ENCODE data around the gene MYBPC3. TPM values are rescaled to one million over a fixed set of nuclear protein-coding genes. Genes with fewer than 3 reads are reported as not detected.

Gene MYBPC3
- total RNA-seq, 4 donors from 2014 or later = 0.21 to 0.57 TPM; not detected in 2

DNA sequence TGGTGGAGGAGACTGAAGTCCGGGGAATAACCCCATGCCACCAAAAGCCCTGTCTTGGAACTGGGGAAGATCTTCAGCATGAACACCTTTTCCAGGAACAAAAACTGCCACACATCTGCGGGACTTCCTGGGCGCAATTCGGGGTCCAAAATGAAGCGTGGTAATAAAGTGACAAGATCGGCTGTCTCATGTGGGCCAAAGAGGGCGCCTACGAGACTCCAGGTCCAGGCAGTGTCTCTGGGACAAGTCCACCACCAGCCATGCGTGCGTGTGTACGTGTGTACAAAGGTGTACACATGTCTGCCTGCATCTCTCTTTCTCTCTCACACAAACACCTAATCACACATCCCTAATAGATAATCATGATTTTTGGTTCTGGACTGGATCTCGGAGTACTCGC, 8.9 kb upstream of the MYBPC3 start:
- WGBS = 84% methylated on average over 13 of the region's 13 CpGs
- no peaks in the 10 kb centered on the region for H3K9me3 ChIP-seq
- H3K36me3 ChIP-seq = no peaks in the 10 kb centered on the region
- no peak overlapping the region for H3K4me3 ChIP-seq
- DNase-seq (ENCODE audit: low spot score in 2 of 2) = no peak
- H3K4me1 ChIP-seq = peaks cover 2% of the 10 kb centered on the region
- H3K27ac ChIP-seq = no peak overlapping the region
- TF ChIP-seq EP300 (IDR thresholded peaks at IDR 0.05) (no peak), POLR2AphosphoS5 (IDR thresholded peaks at IDR 0.05) (no peak), POLR2A (IDR thresholded peaks at IDR 0.05) (no peak)
- TF ChIP-seq, protein P1, sequence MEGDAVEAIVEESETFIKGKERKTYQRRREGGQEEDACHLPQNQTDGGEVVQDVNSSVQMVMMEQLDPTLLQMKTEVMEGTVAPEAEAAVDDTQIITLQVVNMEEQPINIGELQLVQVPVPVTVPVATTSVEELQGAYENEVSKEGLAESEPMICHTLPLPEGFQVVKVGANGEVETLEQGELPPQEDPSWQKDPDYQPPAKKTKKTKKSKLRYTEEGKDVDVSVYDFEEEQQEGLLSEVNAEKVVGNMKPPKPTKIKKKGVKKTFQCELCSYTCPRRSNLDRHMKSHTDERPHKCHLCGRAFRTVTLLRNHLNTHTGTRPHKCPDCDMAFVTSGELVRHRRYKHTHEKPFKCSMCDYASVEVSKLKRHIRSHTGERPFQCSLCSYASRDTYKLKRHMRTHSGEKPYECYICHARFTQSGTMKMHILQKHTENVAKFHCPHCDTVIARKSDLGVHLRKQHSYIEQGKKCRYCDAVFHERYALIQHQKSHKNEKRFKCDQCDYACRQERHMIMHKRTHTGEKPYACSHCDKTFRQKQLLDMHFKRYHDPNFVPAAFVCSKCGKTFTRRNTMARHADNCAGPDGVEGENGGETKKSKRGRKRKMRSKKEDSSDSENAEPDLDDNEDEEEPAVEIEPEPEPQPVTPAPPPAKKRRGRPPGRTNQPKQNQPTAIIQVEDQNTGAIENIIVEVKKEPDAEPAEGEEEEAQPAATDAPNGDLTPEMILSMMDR (IDR thresholded peaks at IDR 0.05) = no peak
- no peaks in the 10 kb centered on the region for H3K27me3 ChIP-seq

DNA sequence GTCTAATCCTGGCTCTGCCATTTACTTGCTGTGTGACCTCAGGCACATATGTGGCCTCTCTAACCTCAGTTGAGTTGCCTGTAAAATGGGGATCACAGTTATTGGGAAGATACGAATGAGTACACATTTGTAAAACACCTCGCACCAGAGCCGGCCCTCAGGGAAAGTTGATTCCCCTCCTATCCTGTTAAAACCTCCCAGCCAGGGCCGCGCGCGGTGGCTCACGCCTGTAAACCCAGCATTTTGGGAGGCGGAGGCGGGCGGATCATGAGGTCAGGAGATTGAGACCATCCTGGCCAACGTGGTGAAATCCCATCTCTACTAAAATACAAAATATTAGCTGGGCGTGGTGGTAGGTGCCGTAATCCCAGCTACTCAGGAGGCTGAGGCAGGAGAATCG, 7.8 kb upstream of the MYBPC3 start:
- no peaks in the 10 kb centered on the region for H3K27me3 ChIP-seq
- H3K36me3 ChIP-seq = no peaks in the 10 kb centered on the region
- TF ChIP-seq POLR2AphosphoS5 (IDR thresholded peaks at IDR 0.05) = no peak
- TF ChIP-seq EP300 (IDR thresholded peaks at IDR 0.05) = no peak
- TF ChIP-seq, protein P1 (IDR thresholded peaks at IDR 0.05) = no peak
- no peak for TF ChIP-seq POLR2A (IDR thresholded peaks at IDR 0.05)
- no peaks in the 10 kb centered on the region for H3K9me3 ChIP-seq
- H3K4me1 ChIP-seq = peaks cover 6% of the 10 kb centered on the region
- no peak for DNase-seq (ENCODE audit: low spot score in 2 of 2)
- no peak overlapping the region for H3K27ac ChIP-seq
- WGBS = 94% methylated on average over 15 of the region's 15 CpGs
- H3K4me3 ChIP-seq = no peak overlapping the region

DNA sequence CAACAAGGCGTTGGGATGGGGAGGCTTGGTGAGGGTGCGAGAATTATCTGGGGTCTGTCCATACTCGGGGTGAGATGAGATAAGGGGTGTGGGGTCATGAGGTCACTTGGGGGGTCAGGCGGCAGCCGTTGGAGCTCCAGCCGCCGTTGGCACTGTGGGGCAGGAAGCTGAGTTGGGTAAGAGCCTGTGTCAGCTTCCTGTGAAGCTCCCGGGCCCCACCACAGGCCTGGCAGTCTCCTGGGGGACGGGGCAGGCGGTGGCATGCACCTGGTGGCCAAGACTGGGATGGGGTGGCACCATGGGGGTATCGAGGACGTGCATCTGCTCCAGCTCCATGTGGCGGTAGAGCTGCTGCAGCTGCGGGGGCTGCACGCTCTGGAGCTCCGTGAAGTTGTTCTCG, 7.1 kb upstream of the MYBPC3 start:
- H3K27ac ChIP-seq = no peak overlapping the region
- no peak overlapping the region for H3K4me3 ChIP-seq

DNA sequence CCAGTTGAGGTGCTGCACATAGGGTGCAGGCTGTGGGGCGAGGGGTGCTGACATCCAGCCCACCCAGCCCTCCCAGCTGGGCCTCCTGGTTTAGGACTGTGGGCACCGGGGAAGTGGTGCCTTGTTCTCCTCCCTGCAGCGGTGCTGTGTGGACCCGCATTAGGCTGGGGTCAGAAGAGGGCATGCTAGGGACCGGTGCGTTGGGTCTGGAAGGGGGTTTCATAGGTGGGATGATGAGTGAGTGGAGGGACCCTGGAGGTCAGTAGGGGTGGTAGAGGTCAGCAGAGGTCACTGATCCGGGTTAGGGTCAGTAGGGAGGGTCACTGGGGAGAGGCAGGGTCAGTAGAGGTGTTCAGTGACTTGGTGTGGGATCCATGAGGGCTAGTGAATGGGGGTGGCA, 6.7 kb upstream of the MYBPC3 start:
- Histone ChIP-seq H3K27me3 (no peaks in the 10 kb centered on the region), H3K9me3 (no peaks in the 10 kb centered on the region), H3K27ac (no peak overlapping the region), H3K4me3 (no peak overlapping the region), H3K36me3 (no peaks in the 10 kb centered on the region), H3K4me1 (peaks cover 16% of the 10 kb centered on the region)
- TF ChIP-seq POLR2AphosphoS5 (IDR thresholded peaks at IDR 0.05) = no peak
- TF ChIP-seq, protein P1 (IDR thresholded peaks at IDR 0.05) = no peak
- no peak for TF ChIP-seq POLR2A (IDR thresholded peaks at IDR 0.05)
- TF ChIP-seq EP300 (IDR thresholded peaks at IDR 0.05) = no peak
- no peak for DNase-seq (ENCODE audit: low spot score in 2 of 2)
- WGBS = 85% methylated on average over 7 of the region's 7 CpGs

More for the DNA sequence above, 7.1 kb upstream of the MYBPC3 start:
- no peaks in the 10 kb centered on the region for H3K36me3 ChIP-seq
- no peak for DNase-seq (ENCODE audit: low spot score in 2 of 2)
- no peaks in the 10 kb centered on the region for H3K27me3 ChIP-seq
- H3K9me3 ChIP-seq = no peaks in the 10 kb centered on the region
- H3K4me1 ChIP-seq = peaks cover 14% of the 10 kb centered on the region
- no peak for TF ChIP-seq POLR2AphosphoS5 (IDR thresholded peaks at IDR 0.05)
- TF ChIP-seq EP300 (IDR thresholded peaks at IDR 0.05) = no peak
- no peak for TF ChIP-seq POLR2A (IDR thresholded peaks at IDR 0.05)
- TF ChIP-seq, protein P1 (IDR thresholded peaks at IDR 0.05) = no peak
- 74% methylated on average over 9 of the region's 17 CpGs for WGBS

- 80% methylated on average over 9 of the region's 14 CpGs for WGBS
- DNase-seq (ENCODE audit: low spot score in 2 of 2) = no peak
- no peak overlapping the region for H3K4me3 ChIP-seq
- H3K27ac ChIP-seq = no peak overlapping the region
- H3K27me3 ChIP-seq = no peaks in the 10 kb centered on the region
- no peaks in the 10 kb centered on the region for H3K36me3 ChIP-seq
- H3K4me1 ChIP-seq = peaks cover 16% of the 10 kb centered on the region
- H3K9me3 ChIP-seq = no peaks in the 10 kb centered on the region
- TF ChIP-seq POLR2AphosphoS5 (IDR thresholded peaks at IDR 0.05) (no peak), POLR2A (IDR thresholded peaks at IDR 0.05) (no peak), EP300 (IDR thresholded peaks at IDR 0.05) (no peak)
- TF ChIP-seq, protein P1 (IDR thresholded peaks at IDR 0.05) = no peak
These were observed 6.2 kb upstream of the MYBPC3 start for GRCh38 chr11:47358731-47359051.
